ENCODE data around the gene ME3.
A peak's percentile ranks its signal among the peaks of the same experiment; 100 is the strongest.

Gene ME3

DNA sequence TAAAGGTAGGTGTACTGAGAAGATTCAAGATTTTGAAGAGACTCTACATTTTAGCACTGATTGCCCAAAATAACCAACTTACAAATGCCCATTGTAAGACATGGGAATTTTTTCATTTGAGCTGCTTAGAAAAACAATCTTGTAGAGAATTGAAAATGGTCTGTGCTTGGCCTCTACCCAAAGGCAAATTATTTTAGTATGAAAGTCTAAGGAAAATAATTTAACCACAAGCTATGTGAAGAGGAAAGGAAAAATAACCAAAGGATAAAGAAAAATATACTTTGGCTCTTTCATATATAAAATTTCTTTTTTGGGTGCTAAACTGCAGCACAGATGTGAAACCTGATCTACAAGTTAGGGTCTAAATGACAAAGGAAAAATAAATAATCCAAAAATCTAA lies 54.9 kb downstream of the ME3 start:
- no peak for DNase-seq

DNA sequence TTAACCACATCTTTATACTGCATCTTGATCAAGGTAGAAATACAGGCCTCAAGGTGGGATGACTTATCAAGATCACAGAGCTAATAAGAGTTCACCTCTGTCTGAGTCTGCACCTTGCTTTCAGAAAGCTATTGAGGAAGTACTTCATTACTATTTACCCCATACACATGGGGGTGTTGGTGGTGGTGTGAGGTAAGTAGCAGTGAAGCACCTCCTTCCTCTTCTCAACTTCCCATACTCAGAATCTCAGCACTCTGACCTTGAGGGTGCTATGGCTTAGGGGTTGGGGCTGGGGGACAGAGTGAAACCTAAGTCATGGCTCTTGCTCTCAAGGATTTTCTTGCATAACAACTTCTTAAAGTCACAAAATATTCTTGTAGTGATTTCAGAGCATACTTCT lies 56.9 kb downstream of the ME3 start:
- peak; percentile 21 to 61 (median 30) for DNase-seq

DNA sequence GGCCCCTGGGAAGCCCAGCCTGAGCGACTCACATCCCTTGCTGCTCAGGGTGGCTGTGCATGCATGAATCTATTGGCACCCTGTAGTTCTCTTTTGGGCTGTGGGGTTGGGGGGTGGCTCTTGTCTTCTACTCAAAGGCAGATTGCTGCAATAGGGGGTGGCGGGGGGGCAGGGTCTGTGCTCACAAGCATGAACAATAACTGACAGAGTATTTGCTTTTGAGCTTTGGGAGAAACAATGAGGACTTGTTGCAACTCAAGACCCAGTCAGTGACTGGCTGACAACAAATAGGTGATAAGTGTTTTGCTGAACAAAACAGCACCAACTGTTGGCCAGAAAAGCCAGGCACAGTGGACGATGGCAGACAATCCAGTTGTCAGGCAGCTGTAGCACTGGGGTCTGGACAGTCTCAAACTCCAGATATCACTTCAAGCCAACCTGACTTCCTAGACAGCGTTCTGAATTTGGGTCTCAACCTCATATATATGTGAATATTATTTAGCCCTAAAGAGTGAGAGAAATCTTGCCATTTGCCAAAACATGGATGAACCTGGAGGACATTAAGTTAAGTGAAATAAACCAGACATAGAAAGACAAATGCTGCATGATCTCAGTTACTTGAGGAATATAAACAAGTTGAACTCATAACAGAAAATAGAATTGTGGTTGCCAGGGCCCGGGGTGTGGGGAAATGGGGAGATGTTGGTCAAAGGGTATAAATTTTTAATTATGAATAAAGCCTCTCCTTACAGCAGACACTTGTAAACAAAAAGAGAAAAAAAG lies 61.7 kb downstream of the ME3 start:
- DNase-seq, result no peak

DNA sequence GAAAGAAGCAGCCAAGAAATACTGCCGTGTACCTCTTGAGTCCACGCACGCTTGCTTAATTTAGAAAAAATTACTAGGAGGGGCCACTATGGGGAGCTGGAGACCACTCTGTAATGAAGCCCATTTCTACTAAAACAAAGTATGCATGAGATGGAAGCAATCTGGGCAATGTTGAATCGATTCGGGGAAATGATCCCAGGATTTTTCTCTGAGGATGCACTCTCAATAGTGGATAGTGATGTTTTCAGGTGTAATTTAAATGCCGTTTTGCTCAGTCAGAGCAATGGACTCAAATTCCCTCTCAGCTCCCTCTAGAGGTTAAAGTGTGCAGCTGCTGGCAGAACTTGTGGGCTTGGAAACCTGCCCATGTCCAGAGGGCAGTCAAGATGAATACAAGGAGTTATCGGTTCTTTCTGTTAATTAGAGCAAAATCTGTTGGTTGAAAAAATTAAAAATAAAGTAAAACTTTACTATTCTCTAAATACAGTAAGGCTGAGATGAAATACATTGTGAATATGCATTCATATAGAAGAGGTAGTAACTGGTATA lies 64.1 kb downstream of the ME3 start:
- DNase-seq, result peak; percentile 62 to 83 (median 70)

DNA sequence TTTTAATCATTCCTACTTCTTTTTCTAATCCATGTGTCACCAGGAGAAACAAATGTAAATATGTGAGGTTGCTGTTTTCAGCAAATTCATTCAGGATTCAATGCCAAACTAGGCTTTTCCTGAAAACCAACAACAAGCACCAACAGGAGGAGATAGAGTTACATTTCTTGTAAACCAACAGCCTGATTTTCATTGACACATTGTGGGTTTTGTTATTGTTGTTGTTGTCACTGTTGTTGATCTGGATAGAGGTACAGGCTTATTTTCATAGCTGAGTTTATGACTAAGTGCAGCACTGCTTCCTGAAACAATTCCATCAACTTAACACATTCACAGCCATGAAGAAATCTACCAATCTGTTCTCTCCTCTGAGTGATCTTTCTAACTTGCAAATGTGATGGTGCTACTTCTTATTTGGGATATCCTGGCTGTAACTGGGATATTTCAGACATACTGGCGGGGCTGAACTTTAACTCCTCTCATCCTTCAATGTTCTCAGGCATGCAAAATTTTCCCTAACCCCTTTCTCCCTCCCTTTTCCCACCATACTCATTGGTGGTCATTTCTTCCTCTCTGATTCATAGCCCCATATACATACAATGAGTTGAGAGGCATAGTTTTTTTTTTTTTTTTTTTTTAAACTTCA lies 65.5 kb downstream of the ME3 start:
- DNase-seq, result no peak

DNA sequence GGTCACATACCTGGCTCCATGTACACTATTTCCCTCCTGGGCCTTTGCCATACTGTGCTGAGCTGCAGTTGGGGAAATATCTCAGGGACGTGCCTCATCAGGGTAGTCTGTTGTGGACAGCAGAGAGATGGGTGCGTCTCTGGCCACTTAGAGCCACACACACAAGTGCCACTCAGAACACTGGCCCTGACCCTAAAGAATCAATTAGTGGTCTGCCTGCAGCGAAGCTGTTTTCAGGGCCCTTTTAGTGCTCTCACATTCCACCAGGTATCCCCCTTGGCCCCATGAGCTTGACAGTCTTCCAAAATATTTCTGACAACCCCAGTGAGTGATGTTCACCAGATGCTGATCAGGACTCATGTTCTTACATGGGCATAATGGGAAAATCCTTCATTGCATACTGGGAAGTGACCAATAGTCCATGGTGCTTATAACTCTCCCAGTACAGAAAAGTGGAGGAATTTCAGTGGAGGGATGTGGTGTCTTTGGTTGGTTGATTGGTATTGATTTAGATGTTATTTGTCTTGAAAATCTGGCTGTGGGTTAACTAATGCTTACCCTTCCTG lies 66.1 kb downstream of the ME3 start:
- DNase-seq, result no peak

DNA sequence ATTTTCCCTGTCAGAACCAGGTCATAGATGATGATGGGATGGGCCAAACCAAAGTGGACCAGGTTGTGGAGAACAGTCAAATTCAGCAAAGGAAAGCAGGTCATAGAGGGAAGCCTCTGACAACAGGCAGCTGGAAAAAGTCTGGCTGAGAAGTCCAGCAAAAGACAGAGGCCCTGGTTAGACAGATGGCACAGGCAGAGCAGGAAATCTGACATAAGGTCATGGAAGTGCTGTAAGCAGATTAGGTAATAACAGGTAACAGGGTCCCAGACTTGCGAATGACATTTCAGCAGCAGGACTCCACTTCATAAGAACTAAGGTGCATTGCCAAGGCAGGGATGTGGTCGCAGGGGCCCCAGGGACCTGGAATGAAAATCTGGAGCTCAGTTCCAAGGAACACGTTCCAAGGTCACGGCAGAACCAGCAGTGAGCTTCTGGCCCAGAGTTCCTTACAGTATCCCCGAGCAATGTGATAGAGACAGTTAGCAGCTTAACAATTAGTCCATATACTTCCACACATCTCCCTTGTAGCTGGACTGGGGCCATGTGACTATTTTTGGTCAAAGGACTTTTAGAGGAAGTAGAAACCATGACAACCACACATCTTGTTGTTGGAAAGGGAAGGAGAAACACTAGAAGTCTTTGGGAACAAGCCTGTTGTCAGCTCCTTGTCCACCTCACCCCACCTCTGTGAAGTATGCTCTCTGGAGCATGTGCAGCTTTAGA lies 75.4 kb downstream of the ME3 start:
- peak; percentile 68 to 85 (median 77) for DNase-seq

DNA sequence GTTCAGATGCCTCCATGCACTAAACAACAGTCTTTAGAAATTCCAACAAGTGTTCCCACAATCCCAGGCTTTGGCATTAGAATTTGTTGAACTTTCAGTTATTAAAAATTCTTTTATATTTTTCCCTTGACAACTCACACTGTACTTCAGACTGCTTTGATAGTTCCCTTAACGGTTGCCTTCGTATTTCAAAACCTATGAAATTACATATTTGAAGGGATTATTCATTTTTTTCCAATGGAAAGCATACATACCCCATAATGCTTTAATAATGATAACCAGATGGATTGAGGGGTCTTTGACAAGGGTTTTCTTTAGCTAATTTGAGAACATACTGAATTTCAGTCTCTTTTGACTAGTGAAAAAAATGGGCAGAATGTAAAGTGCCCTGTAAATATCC lies 76.5 kb downstream of the ME3 start:
- DNase-seq, result no peak

DNA sequence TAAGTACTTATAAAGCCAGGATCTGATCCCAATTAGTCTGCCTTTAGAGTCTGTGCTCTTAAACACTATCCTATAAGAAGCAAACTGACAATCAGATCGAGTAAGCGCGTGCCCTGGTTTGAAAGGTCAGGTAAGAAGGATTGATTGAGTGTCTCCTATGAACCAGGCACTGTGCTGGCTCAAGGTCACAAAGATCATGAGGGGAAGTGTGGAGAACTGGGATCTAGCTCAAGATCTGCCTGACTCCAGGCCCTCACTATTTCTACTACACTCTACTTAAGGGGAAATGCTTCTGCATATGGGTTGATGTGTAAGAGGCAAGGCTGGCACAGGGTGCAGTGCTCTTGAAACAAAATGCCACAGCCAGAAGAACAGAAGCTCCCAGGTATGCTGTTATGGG lies 77.0 kb downstream of the ME3 start:
- DNase-seq, result peak in 3 of 4 experiments; percentile 42 to 53 (median 42)

DNA sequence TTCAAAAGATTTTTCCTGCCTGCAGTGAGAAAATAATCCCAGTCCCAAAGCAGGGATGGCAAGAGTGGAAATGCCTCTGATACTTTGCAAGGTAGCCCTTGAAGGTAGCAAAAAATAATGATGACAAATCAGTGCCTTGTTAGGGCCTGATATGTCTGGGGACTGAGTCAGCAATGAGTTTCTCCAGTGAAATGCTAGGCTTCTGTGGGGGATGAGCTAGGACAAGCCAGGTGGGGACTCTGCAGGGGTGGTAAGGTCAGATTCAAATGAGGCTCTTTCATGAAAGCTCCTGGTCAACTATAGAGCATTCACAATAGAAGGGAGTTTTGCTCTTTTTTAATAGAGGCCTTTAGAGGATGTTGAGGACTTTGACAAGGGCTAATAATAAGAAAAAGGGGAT lies 77.7 kb downstream of the ME3 start:
- DNase-seq, result no peak

DNA sequence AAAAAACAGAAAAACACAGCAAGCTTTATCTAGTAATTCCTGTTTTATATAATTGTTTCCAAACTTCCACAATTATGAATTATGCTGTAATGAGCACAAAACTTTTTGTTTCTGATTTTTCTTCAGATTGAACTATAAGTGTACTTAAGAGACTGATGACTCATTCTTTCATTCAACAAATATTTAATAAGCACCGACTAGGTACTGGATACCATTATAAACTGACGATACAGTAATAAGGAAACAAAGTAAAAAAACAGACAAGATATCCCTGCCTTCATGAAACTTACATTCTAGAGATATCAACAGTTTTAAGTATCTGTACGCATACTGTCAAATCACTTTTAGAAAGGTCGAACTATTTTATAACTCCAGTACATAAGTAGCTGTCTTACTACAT lies 78.6 kb downstream of the ME3 start:
- DNase-seq, result peak in 1 of 4 experiments; percentile 7

DNA sequence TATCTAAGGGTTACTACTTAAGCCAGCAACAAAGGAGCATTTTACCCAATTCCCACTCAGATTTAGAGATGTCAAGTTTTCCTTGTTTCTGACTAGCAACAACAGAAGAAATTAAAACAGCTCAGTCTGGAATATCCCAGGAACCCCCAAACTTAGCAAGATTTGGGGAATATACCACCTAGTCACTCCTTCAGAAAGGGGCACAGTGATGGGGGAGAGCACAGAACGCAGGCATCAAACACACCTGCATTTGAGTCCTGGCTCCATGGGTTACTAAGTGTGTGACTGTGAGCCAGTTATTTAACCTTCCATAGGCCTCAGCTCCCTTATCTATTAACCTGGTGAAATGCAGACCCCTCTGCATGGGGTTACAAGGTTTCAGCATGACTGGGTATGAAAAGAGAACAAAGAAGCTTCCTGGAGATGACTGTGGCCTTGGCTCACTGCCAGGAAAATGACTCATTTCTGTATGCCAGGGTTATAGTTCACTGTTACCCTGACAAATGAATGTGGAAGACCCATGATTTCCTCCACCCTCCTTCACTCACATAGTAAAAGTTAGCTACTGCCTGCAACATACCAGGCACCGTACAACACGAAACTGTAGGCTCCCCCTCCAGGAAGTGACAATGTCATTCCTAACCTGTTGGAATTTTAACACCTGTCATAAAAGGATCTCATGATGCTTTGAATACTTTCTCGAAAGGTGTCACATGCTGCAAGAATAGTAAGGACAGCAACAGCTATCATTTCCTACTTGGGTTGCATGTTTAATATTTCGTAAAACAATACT lies 79.6 kb downstream of the ME3 start:
- peak; percentile 90 to 94 (median 92) for DNase-seq

DNA sequence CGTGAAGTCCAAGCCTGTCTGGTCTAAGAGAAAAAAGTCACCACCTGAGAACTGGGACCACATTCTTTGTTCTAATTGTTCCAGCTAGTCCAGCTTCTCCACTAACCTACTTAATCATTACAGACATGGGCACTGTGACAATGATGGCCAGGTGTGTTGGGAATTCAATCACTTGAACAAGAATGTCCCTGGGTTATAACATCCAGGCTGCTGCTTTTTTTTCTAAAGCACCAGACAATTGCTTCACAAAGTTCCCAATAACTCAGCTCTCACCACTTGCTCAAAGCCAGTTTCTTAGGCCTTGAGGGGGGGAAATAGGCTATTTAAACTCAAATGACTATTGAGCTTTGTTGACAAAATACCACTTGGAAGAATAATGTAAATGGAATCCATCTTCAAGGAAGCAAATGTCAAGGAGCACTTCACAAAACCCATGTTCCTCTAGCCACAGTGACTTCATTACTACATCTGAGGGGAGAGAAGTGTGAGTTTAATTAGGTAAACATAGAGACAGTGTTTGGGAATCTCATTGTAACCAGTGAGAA lies 80.3 kb downstream of the ME3 start:
- DNase-seq, result no peak

DNA sequence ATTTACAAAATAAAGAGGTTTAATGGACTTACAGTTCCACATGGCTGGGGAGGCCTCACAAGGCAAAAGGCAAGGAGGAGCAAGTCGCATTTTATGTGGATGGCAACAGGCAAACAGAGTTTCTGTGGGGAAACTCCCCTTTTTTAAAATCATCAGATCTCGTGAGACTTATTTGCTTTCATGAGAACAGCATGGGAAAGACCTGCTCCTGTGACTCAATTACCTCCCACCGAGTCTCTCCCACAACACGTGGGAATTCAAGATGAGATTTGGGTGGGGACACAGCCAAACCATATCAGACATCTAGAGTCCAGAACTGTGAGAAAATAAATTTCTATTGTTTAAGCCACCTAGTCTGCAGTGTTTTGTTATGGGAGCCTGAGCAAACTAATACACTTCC lies 80.8 kb downstream of the ME3 start:
- DNase-seq, result no peak

DNA sequence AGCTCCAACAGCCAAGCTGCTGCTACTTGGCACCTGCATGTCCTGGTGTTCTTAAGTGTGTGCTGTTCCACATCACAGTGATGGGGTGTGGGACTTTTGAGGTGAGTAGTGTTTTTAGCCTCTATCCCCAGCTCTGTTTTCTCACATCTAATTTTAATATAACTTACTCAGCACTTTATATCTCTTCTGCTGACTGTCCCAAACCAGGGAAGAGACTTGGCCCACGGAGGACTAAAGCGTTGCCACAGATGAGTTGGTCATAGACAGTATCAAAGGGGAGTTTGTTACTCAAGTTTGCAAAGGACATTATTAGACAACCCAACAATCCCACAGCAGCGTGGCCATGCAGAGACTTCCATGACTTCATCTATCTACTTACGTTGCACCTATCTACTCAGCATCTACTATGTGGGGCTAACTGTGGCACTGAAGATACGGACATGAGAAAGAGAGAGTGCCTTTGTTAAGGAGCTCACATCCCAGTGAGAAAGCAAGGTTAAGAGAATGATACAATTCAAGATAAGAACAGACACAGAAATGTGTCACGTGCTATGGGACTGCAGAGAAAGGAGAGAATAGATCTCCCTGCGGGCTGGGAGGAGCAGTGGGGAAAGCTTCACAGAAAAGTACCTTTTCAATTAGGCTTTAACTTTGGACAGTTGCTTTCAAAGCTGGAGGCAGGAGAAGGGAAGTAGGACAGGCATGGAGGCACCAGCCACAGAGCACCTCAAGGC lies 82.4 kb downstream of the ME3 start:
- no peak for DNase-seq

DNA sequence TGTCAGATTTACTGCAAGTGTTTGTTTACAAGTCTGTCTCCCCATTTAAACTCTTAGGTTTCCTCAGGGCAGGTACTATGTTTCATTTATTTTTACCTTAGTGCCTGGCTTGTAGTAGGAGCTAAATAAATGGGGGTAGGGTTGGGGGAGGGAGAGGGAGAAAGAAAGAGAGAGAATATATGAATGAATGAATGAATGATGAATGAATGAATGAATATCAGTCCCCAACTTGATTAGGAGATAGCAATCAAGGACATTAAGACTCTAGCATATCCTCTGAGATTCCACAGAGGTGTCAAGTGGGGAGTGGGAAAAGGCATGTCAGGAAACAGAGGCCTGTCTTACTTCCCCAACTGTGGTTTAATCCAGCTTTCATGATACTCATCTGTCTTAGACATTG lies 83.2 kb downstream of the ME3 start:
- no peak for DNase-seq

DNA sequence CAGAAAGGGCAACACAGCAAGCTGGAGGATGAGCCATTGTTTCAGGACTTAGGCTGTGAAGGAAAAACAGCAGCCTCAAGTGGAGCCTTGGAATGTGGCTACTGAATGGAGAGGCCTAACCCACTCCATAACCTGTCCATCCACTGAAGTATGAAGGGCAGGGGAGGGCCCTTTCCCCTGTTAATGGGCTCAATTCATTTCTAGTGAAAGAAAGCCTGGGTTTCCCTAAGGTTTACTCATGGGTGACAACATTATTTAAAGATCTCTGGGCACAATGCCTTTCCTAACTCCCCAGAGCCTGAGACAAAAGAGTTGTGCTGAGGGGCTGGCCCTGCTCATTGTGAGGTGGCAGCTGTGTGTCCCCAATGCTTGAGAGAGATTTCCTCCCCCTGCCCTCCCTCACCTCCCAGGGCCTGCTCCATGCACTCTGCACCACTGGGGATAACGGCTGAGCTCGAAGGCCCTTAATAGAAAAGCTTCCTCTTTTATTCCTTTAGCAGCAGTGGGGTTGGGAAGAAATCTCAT lies 83.8 kb downstream of the ME3 start:
- peak in 2 of 4 experiments; percentile 8 to 10 for DNase-seq

DNA sequence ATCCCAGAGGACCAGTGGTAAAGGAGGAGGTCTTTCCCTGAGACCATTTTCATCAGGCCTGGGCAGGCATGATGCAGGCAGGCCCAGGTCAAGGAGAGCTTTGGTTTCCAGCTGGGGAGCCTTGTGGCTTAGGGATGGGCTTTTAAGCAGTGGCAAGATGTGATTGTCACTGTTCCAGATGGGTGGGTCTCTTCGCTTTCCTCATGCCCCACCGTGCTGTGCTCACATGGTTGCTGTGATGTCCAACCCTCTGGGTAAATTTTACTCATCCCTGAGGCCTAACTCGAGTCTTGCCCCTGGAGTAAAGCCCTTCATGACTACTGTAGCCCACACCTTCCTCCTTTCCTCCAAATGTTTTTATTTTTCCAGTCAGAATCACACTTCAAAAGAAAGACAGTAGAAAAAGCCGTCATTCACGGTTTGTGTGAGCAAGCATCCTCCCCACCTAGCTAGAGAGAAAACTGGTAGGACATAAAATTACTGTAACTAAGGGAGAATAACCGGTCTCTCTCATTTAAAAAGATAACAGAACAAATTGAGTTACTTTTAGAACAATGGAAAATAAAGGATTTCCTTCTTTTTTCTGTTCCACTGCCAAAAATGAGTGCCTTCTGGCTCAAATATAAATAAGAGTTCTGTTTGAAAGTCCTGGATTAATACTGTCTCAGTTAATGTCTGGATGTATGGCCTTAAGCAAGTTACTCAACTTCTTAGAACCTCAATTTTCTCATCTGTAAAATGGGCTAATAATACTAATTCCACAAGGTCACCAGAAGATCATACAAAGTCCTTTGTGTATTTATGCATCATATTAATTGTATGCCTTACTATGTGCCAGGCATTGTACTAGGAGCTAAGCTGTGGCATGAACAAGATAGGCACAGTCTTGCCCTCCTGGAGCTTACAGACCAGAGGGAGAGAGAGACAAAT lies 84.9 kb downstream of the ME3 start:
- no peak for DNase-seq

DNA sequence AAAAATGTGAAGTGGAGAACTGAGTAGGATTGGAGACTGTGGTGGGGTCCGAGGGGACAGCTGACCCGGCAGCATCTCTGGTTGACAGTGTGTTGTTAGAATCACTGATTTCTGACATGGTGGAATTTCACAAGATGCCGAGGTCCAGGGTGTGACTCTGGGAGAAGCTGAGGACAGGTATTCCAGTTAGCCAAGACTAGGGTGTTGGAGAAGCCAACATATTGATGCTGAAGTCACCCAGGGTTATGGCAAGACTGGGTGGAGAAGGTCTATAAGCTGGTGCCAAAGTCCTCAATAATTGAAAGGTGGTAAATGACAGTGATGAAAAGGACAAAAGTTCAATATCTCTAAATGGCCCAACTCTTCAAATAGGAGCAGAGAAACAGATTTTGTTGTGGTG lies 86.1 kb downstream of the ME3 start:
- no peak for DNase-seq

DNA sequence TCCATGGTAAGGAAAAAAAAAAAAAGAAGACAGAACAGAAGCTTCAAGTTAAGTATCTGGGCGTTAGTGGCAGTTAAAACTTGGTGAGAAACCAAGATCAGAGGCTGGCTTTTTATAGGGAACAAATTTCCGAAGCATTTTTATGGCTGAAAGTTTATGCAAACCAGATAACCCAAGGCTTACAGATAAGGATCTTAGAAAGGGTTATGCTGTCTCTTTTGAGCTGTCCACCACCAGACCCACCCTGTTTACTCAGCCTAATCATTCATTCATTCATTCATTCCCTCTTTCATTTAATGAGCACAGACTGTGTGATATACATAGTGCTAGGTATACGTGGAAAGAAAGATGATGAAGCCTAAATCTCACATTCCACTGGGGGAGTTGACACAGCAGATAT lies 89.5 kb downstream of the ME3 start:
- no peak for DNase-seq
